HG03064 (cell line): ENCODE measurements around the gene KCNMA1.

Experiments
- ATAC-seq: cut with Tn5 transposase; IDR thresholded peaks from one replicate; pipeline ENCODE4 v1.9.1; 2021; ENCODE audit warnings: low read depth; ENCODE audit not compliant: unreplicated experiment

The KCNMA1 gene

DNA sequence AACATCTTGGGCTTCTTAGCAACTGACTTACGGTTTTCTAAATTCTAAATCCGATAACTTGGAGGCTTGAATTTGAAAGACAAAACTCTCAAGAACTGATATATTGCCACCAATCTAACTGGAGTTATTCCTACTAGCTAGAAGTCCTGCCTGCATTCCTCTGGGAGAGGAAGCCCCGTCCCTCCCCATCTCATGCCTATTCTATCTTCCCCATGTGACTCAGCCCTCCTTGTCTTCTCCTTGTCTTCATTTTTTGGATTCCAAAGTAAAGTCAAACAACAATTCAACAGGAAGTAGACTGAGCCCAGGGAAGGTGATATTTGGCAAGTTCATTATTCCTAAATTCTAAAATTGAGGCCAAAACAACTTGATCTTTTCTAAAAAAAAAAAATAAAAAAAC lies 587.7 kb downstream of the KCNMA1 start:
- ATAC-seq: no peak

- no peak for ATAC-seq
These were observed 588.5 kb downstream of the KCNMA1 start for GRCh38 chr10:77049146-77049545.

DNA sequence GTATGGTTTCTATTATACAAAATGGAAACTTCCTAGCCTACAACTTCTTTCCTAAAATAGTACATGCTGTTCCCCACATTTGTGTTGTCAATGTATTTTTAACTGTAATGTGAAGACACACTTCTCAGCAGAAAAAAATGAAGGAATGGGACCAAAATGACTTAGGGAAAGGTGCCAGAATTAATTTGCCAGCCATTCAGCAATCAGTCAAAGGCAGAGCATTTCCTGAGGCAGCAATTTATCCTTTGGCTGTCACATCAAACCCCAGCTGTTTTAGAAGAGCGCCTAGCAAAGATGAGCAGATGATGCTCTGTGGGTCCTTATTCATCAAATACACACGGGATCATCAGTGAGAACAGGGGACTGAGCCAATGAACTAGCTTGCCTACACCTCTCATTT lies 592.5 kb downstream of the KCNMA1 start:
- no peak for ATAC-seq

DNA sequence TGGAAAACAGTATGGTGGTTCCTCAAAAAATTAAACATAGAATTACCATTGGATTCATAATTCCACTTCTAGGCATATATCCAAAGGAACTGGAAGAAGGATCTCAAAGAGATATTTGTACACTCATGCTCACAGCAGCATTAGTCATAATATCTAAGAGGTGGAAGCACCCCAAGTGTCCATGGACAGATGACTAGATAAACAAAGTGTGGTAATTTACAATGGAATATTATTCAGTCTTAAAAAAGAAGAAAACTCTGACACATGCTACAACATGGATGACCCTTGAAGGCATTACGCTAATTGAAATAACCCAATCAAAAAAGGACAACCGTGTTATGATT lies 594.2 kb downstream of the KCNMA1 start:
- ATAC-seq: no peak

- no peak for ATAC-seq
These were observed 594.7 kb downstream of the KCNMA1 start for GRCh38 chr10:77042706-77043419.

- no peak for ATAC-seq
These were observed 595.9 kb downstream of the KCNMA1 start for GRCh38 chr10:77041636-77042258.

GRCh38 chr10:77038407-77038806 lies 599.2 kb downstream of the KCNMA1 start:
- no peak for ATAC-seq

DNA sequence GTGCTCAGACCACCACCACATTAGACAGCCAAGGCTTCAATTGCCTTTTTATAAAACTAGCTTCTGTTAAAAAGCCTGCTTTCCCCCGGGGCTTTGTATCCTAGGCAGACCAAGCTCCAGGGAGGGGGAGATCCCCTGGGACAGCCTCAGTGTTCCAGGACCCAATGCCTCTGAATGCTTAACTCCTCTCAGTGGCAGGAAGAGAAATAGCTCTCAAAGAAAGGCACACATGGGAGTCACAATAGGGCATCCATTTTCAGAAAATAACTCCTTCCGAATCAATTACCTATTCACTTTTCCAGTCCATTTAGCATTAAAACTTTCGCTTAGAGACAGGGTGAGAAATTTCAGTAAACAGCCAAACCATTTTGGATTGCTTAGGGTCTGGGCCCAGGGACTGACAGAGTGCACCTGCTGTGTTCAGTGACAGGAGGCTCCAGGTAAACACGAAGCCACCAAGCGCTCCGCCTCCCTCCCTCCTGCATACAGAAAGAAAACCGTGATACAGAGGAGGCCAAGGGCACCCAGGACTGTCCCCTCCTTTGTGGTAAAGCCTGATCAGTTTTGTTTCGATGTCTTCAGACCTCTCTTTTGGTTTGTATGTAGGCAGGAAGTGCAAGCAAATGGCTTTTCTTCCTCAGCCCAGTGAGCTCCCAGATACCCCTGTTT lies 599.7 kb downstream of the KCNMA1 start:
- no peak for ATAC-seq

- ATAC-seq: no peak
These were observed 600.4 kb downstream of the KCNMA1 start for GRCh38 chr10:77036993-77037734.

DNA sequence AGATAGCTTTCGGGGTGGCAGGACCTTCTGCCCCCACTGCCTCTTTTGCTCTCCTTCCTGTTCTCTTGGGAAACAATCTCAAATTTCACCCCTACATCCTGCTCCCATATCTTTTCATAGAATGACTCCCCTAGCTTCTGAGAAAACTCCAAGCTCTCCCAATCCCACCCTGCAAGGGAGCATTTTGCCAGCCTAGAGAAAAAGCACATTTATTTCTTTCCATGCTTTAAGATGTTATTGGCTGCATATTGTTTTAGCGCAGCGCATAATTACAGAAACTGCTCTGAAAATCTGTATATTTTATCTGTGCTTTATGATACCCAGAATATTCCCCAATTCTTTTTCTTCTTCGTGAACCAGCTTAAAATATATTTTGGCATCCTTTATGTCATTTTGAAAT lies 601.3 kb downstream of the KCNMA1 start:
- no peak for ATAC-seq

DNA sequence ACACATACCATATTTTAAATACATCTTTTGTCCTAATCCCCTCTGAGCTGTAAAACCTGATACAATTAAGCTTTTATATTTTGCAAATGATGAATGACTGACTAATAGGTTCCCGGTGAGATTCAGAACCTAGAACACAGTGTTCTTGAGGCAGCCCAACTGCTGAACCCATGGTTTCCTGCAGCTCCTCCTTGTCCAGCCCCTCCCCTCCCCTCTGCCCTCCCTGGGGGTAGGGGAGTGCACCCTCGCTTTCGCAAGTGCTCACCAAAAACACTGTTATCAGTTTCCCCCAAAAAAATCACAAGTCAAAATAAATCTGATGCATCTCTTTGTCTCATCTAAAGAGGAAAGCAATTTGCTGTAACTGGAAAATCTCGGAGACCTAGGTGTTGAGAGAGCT lies 602.8 kb downstream of the KCNMA1 start:
- ATAC-seq: no peak

- no peak for ATAC-seq
These were observed 603.4 kb downstream of the KCNMA1 start for GRCh38 chr10:77034240-77034639.

GRCh38 chr10:77032188-77032570 lies 605.4 kb downstream of the KCNMA1 start:
- ATAC-seq: no peak

DNA sequence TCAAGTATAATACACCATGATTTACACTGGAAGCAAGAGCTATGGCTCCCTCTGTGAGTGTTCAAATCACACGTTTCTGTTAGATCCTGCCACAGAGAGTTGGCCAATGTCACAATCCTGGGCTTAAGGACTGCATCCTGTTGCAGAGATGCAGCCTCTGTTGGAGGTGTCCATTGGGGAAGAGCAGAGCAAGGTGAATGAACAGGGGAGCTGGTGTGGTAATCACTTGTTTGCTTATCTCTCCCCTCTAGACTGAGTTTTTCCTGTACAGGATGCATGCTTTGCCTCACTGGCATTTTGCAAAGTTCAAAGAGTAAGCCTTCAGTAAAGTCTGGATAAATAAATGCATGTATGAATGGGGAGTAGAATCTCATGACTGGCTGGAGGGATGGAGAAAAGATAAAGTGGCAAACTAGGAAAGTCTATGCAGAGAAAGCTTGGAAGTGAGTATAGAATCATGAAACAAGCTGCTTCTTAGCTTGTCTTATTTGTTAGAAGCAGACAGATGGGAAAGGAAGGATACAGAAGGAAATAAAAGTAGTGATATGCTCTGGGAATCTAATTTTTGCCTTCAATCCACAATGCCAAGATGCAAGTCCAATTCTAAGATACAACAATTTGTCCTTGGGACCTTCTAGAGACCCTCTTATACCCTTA lies 605.9 kb downstream of the KCNMA1 start:
- ATAC-seq: no peak

GRCh38 chr10:77030974-77031373 lies 606.6 kb downstream of the KCNMA1 start:
- no peak for ATAC-seq

- ATAC-seq: no peak
These were observed 607.6 kb downstream of the KCNMA1 start for GRCh38 chr10:77029777-77030717.

GRCh38 chr10:77028042-77028441 lies 609.6 kb downstream of the KCNMA1 start:
- ATAC-seq: no peak

DNA sequence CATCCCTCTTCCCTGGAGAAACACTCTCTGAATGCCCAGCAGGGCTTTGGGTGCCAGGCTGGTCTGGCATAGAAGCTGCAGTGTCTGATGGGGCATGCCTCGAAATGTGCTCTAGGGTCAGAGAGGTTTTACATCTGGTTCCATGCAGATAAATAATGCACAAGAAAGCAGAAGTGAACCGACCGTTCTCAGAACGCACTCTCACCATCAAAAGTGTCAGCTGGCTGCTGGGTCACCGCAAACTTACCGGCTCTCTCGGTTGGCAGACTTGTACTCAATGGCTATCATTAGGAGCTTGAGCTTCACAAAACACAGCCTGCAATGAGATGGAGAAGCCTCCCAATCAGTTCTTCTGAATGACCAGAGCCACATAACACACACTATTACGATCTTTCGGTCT lies 610.0 kb downstream of the KCNMA1 start:
- ATAC-seq: no peak

GRCh38 chr10:77027141-77027540 lies 610.5 kb downstream of the KCNMA1 start:
- no peak for ATAC-seq

GRCh38 chr10:77026148-77026547 lies 611.5 kb downstream of the KCNMA1 start:
- no peak for ATAC-seq
